A673 (cell line): ENCODE results near the gene FRMD4A. TPM values are rescaled to one million over a fixed set of nuclear protein-coding genes. Genes with fewer than 3 reads are reported as not detected.

Source experiments
- BruUV-seq: library from RNA; stranded (reverse); fragments of 400-500 nt; replicated peaks from 2 replicates; lab custom pipeline; 2021; lab: Mats Ljungman, UMichigan
- CTCF ChIA-PET: fragments of 300-600 bp; sonication (Branson Sonifier 250); formaldehyde crosslinking; loops from one replicate; lab custom pipeline; 2022; ENCODE audit warnings: antibody characterized with exemption; lab: Charles Lee
- POLR2A ChIA-PET: fragments of 300-600 bp; sonication (Branson Sonifier 250); formaldehyde crosslinking; loops from one replicate; lab custom pipeline; 2022; ENCODE audit warnings: antibody characterized with exemption; ENCODE audit not compliant: low non-redundant PET; lab: Charles Lee
- DNase-seq: peaks from one replicate; pipeline ENCODE4 v3.0.0-alpha.2; 2015; ENCODE audit warnings: low spot score
- H3K27ac ChIP-seq: fragments of 200-600 bp; sonication (generic); 2 replicates; pipeline ENCODE4 v1.5.1; 2016; ENCODE audit warnings: mixed run types, low read depth, mild to moderate bottlenecking, mixed read lengths, antibody characterized with exemption, low read length; ENCODE audit not compliant: poor library complexity, severe bottlenecking
- H3K27me3 ChIP-seq: fragments of 200-600 bp; sonication (generic); replicated peaks from 2 replicates; pipeline ENCODE4 v1.6.1; 2017; ENCODE audit warnings: mixed run types, low read depth, mild to moderate bottlenecking, mixed read lengths, antibody characterized with exemption, low read length; ENCODE audit not compliant: insufficient read depth, poor library complexity
- H3K36me3 ChIP-seq: fragments of 200-600 bp; sonication (generic); 2 replicates; pipeline ENCODE4 v1.6.1; 2016; ENCODE audit warnings: mixed run types, mild to moderate bottlenecking, mixed read lengths, antibody characterized with exemption, low read length; ENCODE audit not compliant: insufficient read depth, poor library complexity, severe bottlenecking
- H3K4me1 ChIP-seq: fragments of 200-600 bp; sonication (generic); 2 replicates; pipeline ENCODE4 v1.6.1; 2017; ENCODE audit warnings: mixed run types, mild to moderate bottlenecking, mixed read lengths, antibody characterized with exemption, low read length; ENCODE audit not compliant: insufficient read depth, poor library complexity, severe bottlenecking
- H3K4me3 ChIP-seq: fragments of 200-600 bp; sonication (generic); 2 replicates; pipeline ENCODE4 v1.5.1; 2016; ENCODE audit warnings: low read depth, mixed run types, mild to moderate bottlenecking, mixed read lengths, low read length; ENCODE audit not compliant: poor library complexity, severe bottlenecking
- H3K9me3 ChIP-seq: fragments of 200-600 bp; sonication (generic); 2 replicates; pipeline ENCODE4 v1.6.1; 2016; ENCODE audit warnings: mixed run types, low read depth, mild to moderate bottlenecking, mixed read lengths, antibody characterized with exemption, low read length; ENCODE audit not compliant: poor library complexity, severe bottlenecking
- CTCF ChIP-seq: fragments of 300-800, 200-600 bp; sonication (generic); conservative IDR thresholded peaks from 2 replicates; pipeline ENCODE4 v1.5.1; 2017; ENCODE audit warnings: low read depth, mild to moderate bottlenecking, antibody characterized with exemption, low read length, moderate library complexity, mixed read lengths
- EZH2 ChIP-seq: fragments of 200-600 bp; sonication (generic); IDR thresholded peaks from 2 replicates; pipeline ENCODE4 v1.6.1; 2017; ENCODE audit warnings: borderline replicate concordance, low read depth, mild to moderate bottlenecking, mixed read lengths, antibody characterized with exemption, low read length; ENCODE audit not compliant: poor library complexity, severe bottlenecking
- intact Hi-C: fragments of 100-400 bp; cut with micrococcal nuclease; formaldehyde crosslinking; loops from one replicate; pipeline ENCODE4 v1.10.0; 2022; ENCODE audit not compliant: unreplicated experiment
- total RNA-seq: library from RNA; stranded (reverse); gene quantifications from 2 replicates; pipeline ENCODE4 v1.2.3, GENCODE V29; 2021

Gene FRMD4A
- total RNA-seq, 1 experiment from 2014 or later, result 26.3 TPM

GRCh38 chr10:14371581-14371980 lies 40.9 kb upstream of the FRMD4A start:
- H3K4me1 ChIP-seq, result peaks cover 19% of the 10 kb centered on the region
- BruUV-seq, result no TSS peak
- intact Hi-C loops, result no loop called here
- H3K27me3 ChIP-seq, result peaks cover 54% of the 10 kb centered on the region
- DNase-seq, result no peak
- no peaks in the 10 kb centered on the region for H3K36me3 ChIP-seq
- H3K4me3 ChIP-seq, result no peak overlapping the region
- no peaks in the 10 kb centered on the region for H3K9me3 ChIP-seq
- TF ChIP-seq CTCF, result no peak
- TF ChIP-seq EZH2, result no peak
- CTCF ChIA-PET, result no interaction called here
- no peak overlapping the region for H3K27ac ChIP-seq
- POLR2A ChIA-PET, result no interaction called here

GRCh38 chr10:14370894-14371293 lies 40.2 kb upstream of the FRMD4A start:
- DNase-seq, result no peak

GRCh38 chr10:14369906-14370305 lies 39.2 kb upstream of the FRMD4A start:
- H3K9me3 ChIP-seq, result no peaks in the 10 kb centered on the region
- intact Hi-C loops, result no loop called here
- POLR2A ChIA-PET, result no interaction called here
- BruUV-seq, result no TSS peak
- TF ChIP-seq EZH2, result no peak
- no peak for TF ChIP-seq CTCF
- peaks cover 8% of the 10 kb centered on the region for H3K4me1 ChIP-seq
- H3K36me3 ChIP-seq, result no peaks in the 10 kb centered on the region
- no peak overlapping the region for H3K27ac ChIP-seq
- CTCF ChIA-PET, result no interaction called here
- DNase-seq, result no peak
- peaks cover 54% of the 10 kb centered on the region for H3K27me3 ChIP-seq
- no peak overlapping the region for H3K4me3 ChIP-seq

More at GRCh38 chr10:14370894-14371293, 40.2 kb upstream of the FRMD4A start:
- BruUV-seq, result no TSS peak
- Histone ChIP-seq H3K36me3 (no peaks in the 10 kb centered on the region), H3K4me3 (no peak overlapping the region), H3K27ac (no peak overlapping the region), H3K9me3 (no peaks in the 10 kb centered on the region), H3K27me3 (peaks cover 54% of the 10 kb centered on the region), H3K4me1 (peaks cover 18% of the 10 kb centered on the region)
- POLR2A ChIA-PET, result no interaction called here
- CTCF ChIA-PET, result interaction anchor here (0.7 kb wide), 1 partner anchor 15 kb away, joined by 3 read pairs; no protein-coding TSS in a partner anchor
- intact Hi-C loops, result no loop called here
- TF ChIP-seq EZH2 (no peak), CTCF (no peak)
